Testis (tissue), 2 donors: Measurements from ENCODE around the gene ST3GAL6.

Source experiments
- POLR2A ChIP-seq: fragments of 450-650 bp; IDR thresholded peaks from one replicate; pipeline ENCODE4 v1.6.1; 2017; ENCODE audit warnings: antibody characterized with exemption, mild to moderate bottlenecking, moderate library complexity
- TF ChIP-seq, protein P1 (sequence below), 3 experiments: fragments of 450-650 bp in 2 of 3; fragments of 200-600 bp in 1 of 3; sonication (generic) in 1 of 3; IDR thresholded peaks; one replicate each; pipeline ENCODE4 v1.5.1; 2016 to 2019; ENCODE audit warnings: antibody characterized with exemption in 3 of 3, mild to moderate bottlenecking in 2 of 3, moderate library complexity in 1 of 3

DNA sequence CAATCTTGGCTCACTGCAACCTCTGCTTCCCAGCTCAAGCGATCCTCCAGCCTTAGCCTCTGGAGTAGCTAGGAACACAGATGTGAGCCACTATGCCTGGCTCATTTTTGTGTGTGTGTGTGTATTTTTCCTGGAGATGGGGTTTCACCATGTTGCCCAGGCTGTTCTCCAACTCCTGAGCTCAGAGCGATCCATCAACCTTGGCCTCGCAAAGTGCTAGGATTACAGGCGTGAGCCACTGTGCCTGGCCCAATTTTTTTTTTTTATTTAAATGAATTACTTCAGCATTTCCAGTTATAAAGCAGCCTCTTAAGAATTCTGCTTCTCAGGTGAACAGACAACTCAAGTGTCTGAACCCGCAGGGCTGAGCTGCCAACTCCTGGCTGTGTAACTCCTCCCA, 20.1 kb upstream of the ST3GAL6 start:
- TF ChIP-seq, protein P1, sequence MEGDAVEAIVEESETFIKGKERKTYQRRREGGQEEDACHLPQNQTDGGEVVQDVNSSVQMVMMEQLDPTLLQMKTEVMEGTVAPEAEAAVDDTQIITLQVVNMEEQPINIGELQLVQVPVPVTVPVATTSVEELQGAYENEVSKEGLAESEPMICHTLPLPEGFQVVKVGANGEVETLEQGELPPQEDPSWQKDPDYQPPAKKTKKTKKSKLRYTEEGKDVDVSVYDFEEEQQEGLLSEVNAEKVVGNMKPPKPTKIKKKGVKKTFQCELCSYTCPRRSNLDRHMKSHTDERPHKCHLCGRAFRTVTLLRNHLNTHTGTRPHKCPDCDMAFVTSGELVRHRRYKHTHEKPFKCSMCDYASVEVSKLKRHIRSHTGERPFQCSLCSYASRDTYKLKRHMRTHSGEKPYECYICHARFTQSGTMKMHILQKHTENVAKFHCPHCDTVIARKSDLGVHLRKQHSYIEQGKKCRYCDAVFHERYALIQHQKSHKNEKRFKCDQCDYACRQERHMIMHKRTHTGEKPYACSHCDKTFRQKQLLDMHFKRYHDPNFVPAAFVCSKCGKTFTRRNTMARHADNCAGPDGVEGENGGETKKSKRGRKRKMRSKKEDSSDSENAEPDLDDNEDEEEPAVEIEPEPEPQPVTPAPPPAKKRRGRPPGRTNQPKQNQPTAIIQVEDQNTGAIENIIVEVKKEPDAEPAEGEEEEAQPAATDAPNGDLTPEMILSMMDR (IDR thresholded peaks at IDR 0.05) = no peak
- no peak for TF ChIP-seq POLR2A
